Adrenal gland (tissue), 12 donors: Measurements from ENCODE around the gene CACNA1I. TPM values are rescaled to one million over a fixed set of nuclear protein-coding genes. Genes with fewer than 3 reads are reported as not detected.

Source experiments
- DNase-seq, 7 donors: peaks; one replicate each; pipeline ENCODE4 v3.0.0-alpha.2; 2019 to 2020
- H3K27ac ChIP-seq, 5 donors: fragments of 200-600 bp; sonication (generic) in 4 of 5; 1 replicate in 3 of 5; 2 replicates in 2 of 5; pipeline versions ENCODE4 v1.5.1 to v1.8.0; 2016 to 2020; ENCODE audit warnings: mild to moderate bottlenecking in 1 of 5
- H3K27me3 ChIP-seq: fragments of 200-600 bp; 2 replicates; pipeline ENCODE4 v1.8.0; 2021
- H3K36me3 ChIP-seq, 2 donors: fragments of 200-600 bp; replicated peaks in 1 of 2; 1 replicate in 1 of 2; 2 replicates in 1 of 2; pipeline versions ENCODE4 v1.5.1 to v1.8.0; 2018 to 2022
- H3K4me1 ChIP-seq, 2 donors: fragments of 200-600 bp; replicated peaks in 1 of 2; 1 replicate in 1 of 2; 2 replicates in 1 of 2; pipeline versions ENCODE4 v1.5.1 to v1.8.0; 2018 to 2021
- H3K4me3 ChIP-seq, 4 donors: fragments of 200-600 bp; sonication (generic) in 3 of 4; one replicate each; pipeline ENCODE4 v1.5.1; 2016 to 2018
- H3K9me3 ChIP-seq, 3 donors: fragments of 200-600 bp; sonication (generic) in 1 of 3; replicated peaks in 1 of 3; 1 replicate in 2 of 3; 2 replicates in 1 of 3; pipeline versions ENCODE4 v1.5.1 to v1.8.0; 2016 to 2021
- CTCF ChIP-seq, 6 experiments: fragments of 450-650 bp in 4 of 6; fragments of 200-600 bp in 2 of 6; sonication (generic) in 1 of 6; IDR thresholded peaks; 1 replicate in 5 of 6; 2 replicates in 1 of 6; pipeline versions ENCODE4 v1.5.1 to v1.8.0; 2016 to 2021; ENCODE audit warnings: antibody characterized with exemption in 6 of 6, mild to moderate bottlenecking in 2 of 6, moderate library complexity in 1 of 6
- POLR2A ChIP-seq, 2 donors: fragments of 450-650 bp; IDR thresholded peaks; one replicate each; pipeline ENCODE4 v1.6.1; 2017; ENCODE audit warnings: antibody characterized with exemption in 2 of 2, mild to moderate bottlenecking in 2 of 2, moderate library complexity in 1 of 2
- WGBS, 4 donors: extraction: QIAGEN DNeasy Blood & Tissue Kit in 2 of 4; methylation state at CpG; one replicate each; pipeline versions ENCODE4 v1.1.5 to v1.1.7; 2013 to 2017; 5-methylcytosine and 5-hydroxymethylcytosine counted together
- intact Hi-C, 2 donors: fragments of 100-400 bp; cut with DNase I; formaldehyde crosslinking; loops; one replicate each; pipeline versions ENCODE4 v1.14.1 to v1.15.0; 2022 to 2023
- polyA plus RNA-seq, 3 donors: library from polyadenylated mRNA; stranded (reverse); fragments of 200-250 nt in 2 of 3; fragments of 350-450 nt in 1 of 3; fragmentation: Illumina TruSeq in 1 of 3; extraction: RNeasy Lipid Tissue Mini Kit (QIAGEN cat#74804) in 1 of 3; gene quantifications; one replicate each; pipeline ENCODE4 v1.2.3, GENCODE V29; 2013 to 2014
- total RNA-seq, 9 donors: library from RNA; depleted of rRNA in 4 of 9; stranded (reverse); fragments of >200 nt in 4 of 9; fragments of 120-200 nt in 1 of 9; fragmentation: NEBNext Ultra II Directional in 1 of 9; extraction: Animal tissue kit (Norgen Biotek cat#: 25700) in 1 of 9; gene quantifications; one replicate each; pipeline versions ENCODE4 v1.1.0 to v1.2.4, GENCODE V29; 2013 to 2023
- donor health status: healthy with polysubstance abuse.
- donor health status: Bipolar disorder and iron deficiency.
- donor health status: DM: yes; HTN: yes; CAD: no.
- donor health status: DM: no; HTN: no; CAD: no.
- donor health status: DM: no; HTN: no; CAD: no.
- donor health status: DM: yes; HTN: yes; CAD: no.

The CACNA1I gene
- total and polyA plus RNA-seq, 12 donors: 0.06 to 20.1 (median 3.2) TPM

- H3K9me3 ChIP-seq: no peaks in the 10 kb centered on the region
- TF ChIP-seq POLR2A (IDR thresholded peaks at IDR 0.05) (no peak), CTCF (IDR thresholded peaks at IDR 0.05) (no peak)
- H3K27me3 ChIP-seq: no peaks in the 10 kb centered on the region
- 87 to 93% (median 91%) methylated on average over 3 to 4 of the region's 4 CpGs for WGBS, 4 donors
- intact Hi-C loops: no loop called here
- no peak for DNase-seq
- H3K4me3 ChIP-seq: no peak overlapping the region
- no peaks in the 10 kb centered on the region for H3K36me3 ChIP-seq
- no peak overlapping the region for H3K27ac ChIP-seq
- H3K4me1 ChIP-seq: no peaks in the 10 kb centered on the region
Observed at GRCh38 chr22:39682994-39683393, 112.4 kb downstream of the CACNA1I start.

DNA sequence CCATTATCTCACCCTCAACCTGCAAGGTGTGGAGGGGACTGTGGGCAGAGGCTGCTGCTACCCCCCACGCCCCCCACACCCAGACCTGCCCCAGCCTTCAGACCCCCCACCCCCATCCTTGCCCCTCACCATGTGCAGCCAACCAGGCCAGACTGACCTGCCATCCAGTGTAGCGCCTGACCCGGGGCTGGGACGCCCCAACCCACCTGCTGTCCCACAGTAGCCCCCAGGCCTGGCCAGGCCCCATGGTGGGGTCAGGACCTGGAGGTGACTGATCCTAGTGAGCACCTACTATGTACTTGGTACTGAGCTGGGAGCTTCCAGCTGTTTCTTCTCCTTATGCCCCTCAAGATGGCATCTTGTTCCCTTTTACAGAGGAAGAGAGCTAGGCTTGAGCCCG lies 113.1 kb downstream of the CACNA1I start:
- no peak overlapping the region for H3K27ac ChIP-seq
- no peak for DNase-seq
- intact Hi-C loops: no loop called here
- H3K9me3 ChIP-seq: no peaks in the 10 kb centered on the region
- TF ChIP-seq POLR2A (IDR thresholded peaks at IDR 0.05) (no peak), CTCF (IDR thresholded peaks at IDR 0.05) (no peak)
- no peaks in the 10 kb centered on the region for H3K36me3 ChIP-seq
- WGBS, 4 donors: 91 to 100% (median 97%) methylated on average over 1 to 5 of the region's 5 CpGs
- no peak overlapping the region for H3K4me3 ChIP-seq
- no peaks in the 10 kb centered on the region for H3K27me3 ChIP-seq
- no peaks in the 10 kb centered on the region for H3K4me1 ChIP-seq

GRCh38 chr22:39684702-39685281 lies 114.2 kb downstream of the CACNA1I start:
- H3K36me3 ChIP-seq: no peaks in the 10 kb centered on the region
- 68 to 73% (median 71%) methylated on average over 10 to 12 of the region's 12 CpGs for WGBS, 4 donors
- H3K4me1 ChIP-seq: peaks cover 0 to 2% of the 10 kb centered on the region in 2 donors
- TF ChIP-seq CTCF (IDR thresholded peaks at IDR 0.05): no peak
- TF ChIP-seq POLR2A (IDR thresholded peaks at IDR 0.05): no peak
- H3K27me3 ChIP-seq: no peaks in the 10 kb centered on the region
- intact Hi-C loops: no loop called here
- no peak overlapping the region for H3K4me3 ChIP-seq
- H3K27ac ChIP-seq: no peak overlapping the region
- no peaks in the 10 kb centered on the region for H3K9me3 ChIP-seq
- DNase-seq: no peak

- TF ChIP-seq CTCF (IDR thresholded peaks at IDR 0.05) (no peak), POLR2A (IDR thresholded peaks at IDR 0.05) (no peak)
- no peak overlapping the region for H3K4me3 ChIP-seq
- H3K4me1 ChIP-seq: peaks cover 0 to 9% of the 10 kb centered on the region in 2 donors
- no peaks in the 10 kb centered on the region for H3K27me3 ChIP-seq
- WGBS, 4 donors: 18 to 47% (median 34%) methylated on average over 3 to 77 of the region's 77 CpGs
- H3K9me3 ChIP-seq: no peaks in the 10 kb centered on the region
- no peaks in the 10 kb centered on the region for H3K36me3 ChIP-seq
- intact Hi-C loops: no loop called here
- DNase-seq: no peak
- no peak overlapping the region for H3K27ac ChIP-seq
Observed at GRCh38 chr22:39685336-39686177, 115.0 kb downstream of the CACNA1I start.
